Eye (tissue), 1 donor: Measurements from ENCODE around the gene LYPD6.
A peak's percentile ranks its signal among the peaks of the same experiment; 100 is the strongest.
"Not testable (repeated sequence)": the region's sequence is repeated elsewhere in the genome, so short reads cannot be mapped to it uniquely, and the experiment has no call there.

Experiments used
- DNase-seq: peaks from one replicate; pipeline ENCODE4 v3.0.0-alpha.2; 2015

Gene LYPD6

DNA sequence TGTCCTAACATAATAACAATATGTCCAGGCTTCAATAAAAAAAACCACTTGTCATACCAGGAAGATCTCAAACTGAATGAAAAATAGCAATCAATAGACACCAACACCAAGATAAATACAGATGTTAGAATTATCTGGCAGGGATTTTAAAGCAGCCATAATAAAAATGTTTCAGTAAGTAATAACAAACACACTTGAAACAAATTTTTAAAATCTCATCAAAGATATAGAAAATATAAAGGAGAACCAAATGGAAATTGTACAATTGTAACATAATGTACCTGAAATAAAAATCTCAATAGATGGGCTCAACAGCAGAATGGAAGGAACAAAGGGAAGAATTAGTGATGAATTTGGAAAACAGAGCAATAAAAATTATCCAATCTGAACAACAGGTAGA, 128.1 kb downstream of the LYPD6 start:
- no peak for DNase-seq

DNA sequence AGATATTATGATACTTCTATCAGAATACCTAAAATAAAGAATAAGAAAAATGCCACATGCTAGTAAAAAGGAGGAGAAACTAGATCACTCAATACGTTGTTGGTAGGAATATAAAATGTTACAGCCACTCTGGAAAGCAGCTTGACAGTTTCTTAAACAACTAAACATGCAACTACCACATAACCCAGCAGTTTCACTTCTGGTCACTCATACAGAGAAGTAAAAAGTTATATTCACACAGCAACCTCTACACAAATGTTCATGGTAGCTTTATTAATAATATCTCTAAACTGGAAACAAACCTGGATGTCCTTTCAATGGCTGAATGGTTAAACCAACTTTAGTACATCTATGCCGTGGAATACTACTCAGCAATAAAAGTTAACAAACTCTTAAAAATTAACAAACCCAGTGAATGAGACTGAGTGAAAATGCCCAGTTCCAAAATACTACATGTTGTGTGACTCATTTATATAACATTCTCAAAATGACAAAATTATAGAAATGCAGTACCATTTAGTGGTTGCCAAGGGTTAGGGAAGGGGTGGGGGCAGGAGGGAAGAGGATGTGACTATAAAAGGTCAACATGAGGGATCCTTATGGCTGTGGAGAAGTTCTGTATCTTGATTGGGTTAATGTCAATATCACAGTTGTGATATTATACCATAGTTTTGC, 133.1 kb downstream of the LYPD6 start:
- no peak for DNase-seq

DNA sequence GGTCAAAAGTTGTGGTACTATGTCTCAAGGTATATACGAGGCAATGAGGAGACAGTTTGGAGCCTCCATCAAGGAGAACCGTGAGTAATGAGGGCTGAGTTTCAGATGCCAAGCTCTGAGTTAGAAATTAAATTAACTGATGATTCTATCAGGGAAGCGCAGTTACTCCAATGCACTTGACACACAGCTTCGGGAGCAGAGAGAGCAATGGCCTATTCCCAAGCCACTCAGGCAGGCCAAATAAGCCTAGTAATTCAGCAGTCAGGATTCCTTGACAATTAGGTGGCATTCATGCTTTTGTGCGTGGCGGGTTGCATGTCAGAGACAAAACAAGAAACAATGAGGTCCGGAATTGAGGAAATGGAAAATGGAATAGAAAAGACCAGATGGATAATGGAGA, 134.0 kb downstream of the LYPD6 start:
- no peak for DNase-seq

DNA sequence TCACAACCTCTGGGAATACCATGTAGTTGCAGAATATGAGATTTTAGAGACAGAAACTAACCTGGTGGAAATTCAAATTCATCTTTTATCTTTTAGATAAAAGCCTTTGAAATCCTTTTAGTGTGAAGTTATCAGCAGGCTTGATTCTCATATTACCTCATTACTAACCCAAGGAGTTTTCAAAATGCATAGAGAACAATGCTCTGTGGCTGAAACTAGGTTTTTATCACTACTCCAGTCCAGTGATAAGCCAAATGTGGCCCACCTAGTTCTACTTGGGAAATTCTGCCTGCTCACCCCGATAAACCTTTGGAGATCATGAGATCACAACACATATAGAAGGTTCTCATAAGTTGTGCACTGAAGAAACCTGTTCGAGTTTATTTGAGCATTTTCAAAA, 135.5 kb downstream of the LYPD6 start:
- no peak for DNase-seq

DNA sequence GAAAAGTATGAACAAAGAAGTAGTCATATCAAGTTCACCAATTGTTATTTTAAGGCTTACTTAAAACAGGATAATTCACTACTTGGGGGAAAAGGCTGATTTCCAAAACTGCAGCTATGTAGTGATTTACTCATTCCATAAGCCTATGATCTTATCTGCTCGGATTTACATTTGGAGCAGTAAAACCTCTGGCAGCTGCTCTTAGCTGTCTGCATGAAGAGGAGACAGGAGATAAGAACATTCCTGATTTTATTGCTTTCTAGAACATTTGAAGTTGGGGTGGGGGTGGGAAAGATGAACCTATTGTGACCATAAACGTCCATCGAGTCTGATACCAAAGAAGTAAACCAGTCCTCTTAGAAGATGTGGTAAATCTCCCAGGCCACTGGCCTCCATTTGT, 136.2 kb downstream of the LYPD6 start:
- peak; percentile 6 for DNase-seq

DNA sequence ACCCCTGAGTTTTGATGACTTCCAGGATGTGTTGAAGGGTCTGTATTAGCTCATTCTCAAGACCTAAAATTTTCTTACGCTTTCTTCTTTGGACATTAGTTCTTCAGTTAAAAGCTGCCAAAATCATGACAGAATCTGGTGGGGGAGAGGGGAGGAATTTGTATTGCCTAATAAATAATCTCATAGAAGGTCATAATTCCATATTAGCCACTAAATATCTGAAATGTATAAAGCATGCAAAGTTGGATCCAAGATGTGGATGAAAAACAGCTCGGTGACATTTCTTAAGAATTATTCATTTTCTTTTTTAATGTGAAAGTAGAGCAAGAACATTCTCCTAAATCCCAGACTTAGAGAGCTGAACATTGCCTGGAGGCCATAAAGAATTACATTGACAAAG, 137.0 kb downstream of the LYPD6 start:
- DNase-seq: no peak

DNA sequence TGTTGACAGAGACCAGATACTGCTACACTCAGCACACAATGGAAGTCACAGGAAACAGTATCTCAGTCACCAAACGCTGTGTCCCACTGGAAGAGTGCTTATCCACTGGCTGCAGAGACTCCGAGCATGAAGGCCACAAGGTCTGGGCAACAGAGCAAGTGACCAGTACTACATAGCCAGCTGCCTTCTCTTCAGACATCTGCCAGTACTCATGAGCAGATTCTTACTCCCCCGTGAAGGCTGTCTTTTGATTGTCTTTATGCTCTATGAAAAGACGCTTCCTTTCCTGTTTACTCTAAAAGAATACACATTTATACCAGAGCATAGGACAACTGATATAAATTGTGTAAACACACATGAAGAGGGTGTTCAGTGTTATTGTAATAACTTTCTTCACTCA, 138.2 kb downstream of the LYPD6 start:
- DNase-seq: no peak

DNA sequence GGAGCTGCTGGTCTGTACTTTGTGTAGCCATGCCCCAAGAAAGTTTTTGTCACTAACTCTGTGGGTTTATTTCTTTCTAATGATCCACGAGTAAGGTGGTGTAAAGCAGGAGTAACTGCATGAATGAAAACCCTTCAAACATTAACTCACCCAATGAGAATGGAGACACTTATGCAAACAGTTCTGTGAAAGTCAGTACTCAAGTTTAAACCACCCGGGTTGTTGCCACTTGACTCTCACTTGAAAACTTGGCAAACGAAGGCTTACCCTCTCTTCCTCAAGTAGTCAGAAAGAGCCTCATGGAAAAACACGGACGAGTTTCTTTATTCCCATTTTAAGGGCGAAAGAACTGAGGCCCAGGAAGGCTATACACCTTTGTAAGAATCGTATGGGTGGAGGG, 139.7 kb downstream of the LYPD6 start:
- DNase-seq: no peak

DNA sequence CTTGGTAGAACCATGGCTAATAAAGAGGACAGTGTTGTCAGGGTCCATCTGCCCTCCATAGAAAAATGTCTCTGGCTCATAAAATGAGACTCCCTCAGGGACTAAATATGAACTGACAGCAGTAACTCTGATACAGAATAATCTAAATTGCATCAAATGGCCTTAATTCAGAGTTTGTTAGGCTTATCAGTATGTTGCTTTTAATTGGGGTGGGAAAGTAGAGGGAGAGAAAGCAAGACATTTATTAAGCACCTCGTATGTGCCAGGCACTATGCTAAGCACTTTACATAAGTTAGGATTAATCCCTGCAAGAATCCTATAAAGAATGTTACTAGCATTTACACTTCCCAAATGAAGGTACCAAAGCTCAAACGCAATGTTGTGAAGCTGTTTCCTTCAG, 142.0 kb downstream of the LYPD6 start:
- no peak for DNase-seq

DNA sequence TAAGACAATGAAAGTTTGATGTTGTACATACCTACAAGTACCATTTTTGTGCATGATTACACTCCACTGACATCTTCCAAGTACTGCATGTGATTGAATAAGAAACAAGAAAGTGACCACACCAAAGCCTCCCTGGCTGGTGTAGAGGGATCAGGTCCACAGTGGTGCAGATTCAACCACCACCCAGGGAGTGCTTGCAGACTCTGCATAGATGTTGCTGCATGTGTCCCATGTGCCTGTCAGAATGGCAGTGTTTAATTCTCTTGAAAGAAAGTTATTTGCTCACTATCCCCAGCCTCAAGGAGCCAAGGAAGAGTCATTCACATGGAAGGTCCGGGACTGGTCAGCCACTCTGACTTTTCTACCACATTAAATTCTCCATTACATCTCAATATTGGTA, 142.7 kb downstream of the LYPD6 start:
- no peak for DNase-seq

DNA sequence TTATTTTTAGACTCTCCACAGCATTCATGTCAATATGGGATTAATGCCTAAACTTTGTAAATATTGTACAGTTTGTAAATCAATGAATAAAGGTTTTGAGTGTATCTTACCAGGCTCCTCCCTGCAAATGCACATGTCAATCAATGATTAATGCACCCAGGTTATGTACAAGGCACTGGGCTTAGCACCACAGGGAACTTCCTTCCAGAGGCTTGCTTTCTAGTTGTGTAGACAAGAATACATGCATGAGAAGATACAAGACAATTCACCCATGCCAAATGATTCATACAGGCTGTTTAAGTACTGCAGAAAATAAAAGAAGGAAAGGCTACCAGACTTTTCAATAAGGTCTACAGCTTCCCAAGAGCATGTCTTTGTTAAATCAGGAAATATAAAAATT, 143.1 kb downstream of the LYPD6 start:
- DNase-seq: peak; percentile 61

DNA sequence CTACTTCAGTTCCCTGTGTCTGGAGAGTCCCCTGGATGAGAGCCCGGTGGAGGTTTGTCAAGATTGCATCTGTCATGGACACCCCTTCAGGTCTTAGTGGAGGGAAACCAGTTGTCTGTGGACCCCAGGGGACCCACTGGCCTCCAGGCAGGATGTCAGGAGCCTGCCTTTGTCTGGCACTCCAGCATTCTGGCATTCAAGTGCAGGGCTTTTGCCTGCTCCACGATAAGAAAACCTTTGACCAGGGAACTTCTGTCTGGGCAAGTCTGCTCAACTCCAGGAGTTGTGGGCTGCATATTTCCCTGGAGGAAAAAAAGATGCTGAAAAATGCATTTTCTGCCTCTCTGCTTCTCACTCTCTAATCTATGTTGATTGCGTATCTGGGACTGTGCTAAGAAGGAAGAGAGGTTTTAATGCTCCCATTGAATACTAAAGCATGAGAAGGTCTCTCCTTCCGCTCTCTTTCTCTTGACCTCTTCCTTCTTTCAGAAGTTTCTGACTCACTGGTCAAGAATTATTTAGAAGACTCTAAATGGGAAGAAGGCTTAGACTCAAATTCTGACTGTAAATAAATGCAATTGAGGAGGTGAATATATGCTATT, 152.7 kb downstream of the LYPD6 start:
- peak; percentile 79 for DNase-seq

DNA sequence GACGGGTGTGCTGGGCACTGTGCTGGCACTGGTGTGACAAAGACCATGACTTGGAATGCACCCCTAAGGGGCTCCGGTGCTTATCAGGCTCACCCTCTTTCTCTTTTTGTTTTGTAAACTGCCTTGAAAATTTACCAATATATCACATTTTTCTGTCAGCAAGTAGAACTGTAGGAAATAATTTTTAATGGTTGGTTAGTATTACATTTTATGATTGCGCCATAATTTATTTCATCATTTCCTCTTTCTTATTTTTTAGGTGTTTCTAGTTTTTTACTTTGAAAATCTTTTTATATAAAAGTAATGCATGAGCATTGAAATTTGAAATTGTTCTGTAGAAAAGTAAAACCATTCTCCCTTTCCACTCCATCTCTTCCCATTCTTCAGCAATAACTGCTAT, 156.3 kb downstream of the LYPD6 start:
- no peak for DNase-seq

DNA sequence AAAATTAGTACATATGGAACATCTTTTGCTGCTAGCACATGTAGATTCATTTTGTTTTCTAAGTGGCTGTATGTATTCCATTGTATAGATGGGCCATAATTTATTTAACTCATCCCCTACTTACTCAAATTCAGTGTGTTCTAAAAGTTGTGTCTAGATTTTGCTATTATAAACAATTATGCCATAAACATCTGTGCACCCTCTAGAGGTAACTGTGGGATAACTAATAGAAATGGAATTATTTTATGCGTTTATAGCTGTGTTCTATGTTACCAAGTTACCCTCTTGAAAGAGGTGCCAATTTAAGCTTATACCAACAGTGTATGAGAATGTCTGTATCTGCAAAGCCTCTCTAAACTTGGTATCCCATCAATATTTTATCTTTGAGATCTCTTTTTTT, 156.8 kb downstream of the LYPD6 start:
- no peak for DNase-seq

DNA sequence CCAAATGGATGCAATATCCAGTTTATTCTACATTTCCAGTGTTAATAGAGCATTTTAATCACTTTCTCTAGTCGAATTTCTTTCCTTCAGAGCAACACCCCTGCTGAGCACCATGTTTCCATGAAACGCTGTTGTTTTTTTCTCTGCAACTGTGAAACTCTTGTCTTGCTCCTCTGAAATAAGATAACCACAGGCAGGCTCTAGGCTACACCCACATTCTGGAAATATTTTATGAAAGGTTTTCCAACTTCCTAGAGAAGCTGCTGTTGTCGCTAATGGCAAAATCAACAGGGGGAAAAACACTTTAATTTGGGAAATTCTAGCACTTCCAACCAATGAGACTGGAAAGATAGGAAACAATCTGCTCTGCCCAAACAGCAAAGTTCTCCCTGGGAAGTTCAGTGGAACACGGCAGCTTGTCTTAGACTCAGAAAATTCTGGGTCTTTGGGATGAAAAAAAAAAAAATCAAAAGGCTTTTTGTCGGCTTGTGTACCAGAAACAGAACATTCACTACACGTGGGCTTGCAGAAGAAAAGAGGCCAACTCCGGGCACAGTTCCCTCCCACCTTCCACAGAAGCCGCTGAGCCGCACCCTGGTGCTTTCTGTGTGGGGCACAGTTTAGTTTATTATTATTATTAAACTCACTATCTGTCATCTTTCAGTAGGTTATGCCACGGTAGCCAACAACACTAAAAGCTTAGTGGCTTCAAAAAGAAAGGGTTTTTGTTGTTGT, 158.5 kb downstream of the LYPD6 start:
- DNase-seq: no peak

DNA sequence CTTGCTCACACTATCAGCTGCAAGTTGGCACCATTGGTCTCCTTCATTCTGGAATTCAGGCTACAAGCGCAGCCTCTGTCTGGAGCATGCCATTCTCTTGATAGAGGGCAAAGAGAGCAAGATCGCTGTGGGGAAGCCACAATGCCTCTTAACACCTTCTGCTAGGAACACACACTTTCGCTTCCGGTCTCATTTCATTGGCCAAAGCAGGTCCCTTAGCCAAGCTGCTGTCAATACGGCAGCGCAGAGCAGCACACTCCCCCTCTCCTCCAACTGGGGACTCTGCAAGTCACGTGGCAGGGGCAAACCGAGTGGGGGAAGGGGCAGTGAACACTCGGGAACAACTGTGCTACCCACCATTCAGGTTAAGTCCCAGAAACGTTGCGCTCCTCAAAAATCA, 159.1 kb downstream of the LYPD6 start:
- no peak for DNase-seq

DNA sequence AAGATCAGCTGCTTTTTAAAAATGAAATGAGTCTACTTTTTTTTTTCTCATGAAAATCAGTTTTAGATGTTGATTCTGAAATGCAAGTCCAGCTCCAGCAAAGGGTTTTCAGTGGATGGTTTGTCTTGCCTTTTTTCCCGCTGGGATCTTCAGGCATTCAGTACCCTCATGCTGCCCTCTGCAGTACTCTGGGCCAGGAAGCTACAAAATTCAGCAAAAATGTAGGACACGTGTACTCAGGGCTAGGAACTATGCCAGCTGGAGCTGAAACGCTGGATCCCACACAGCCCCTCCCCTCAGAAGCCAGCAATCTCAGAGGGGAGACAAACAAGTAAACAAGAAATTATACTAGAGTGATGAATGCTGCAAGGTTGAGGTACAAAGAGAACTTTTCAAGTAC, 159.9 kb downstream of the LYPD6 start:
- no peak for DNase-seq

DNA sequence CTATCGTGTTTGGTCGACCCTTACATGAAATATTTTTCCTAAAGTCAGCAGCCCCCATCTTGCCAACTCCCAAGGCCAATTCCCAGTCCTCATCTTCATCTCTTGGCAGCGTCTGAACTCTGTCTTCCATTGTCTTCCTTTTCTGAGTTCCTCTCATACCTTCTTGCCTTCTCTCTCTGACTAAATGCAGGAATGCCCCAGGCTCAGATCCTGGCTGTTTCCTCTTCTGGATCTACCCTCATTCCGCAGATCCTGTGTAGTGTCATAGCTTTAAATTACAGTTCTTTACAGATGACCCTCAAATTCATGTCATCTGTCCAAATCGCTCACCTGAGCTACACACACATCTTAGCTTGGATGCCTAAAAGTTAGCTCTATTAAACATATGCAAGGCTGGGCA, 162.5 kb downstream of the LYPD6 start:
- DNase-seq: no peak

DNA sequence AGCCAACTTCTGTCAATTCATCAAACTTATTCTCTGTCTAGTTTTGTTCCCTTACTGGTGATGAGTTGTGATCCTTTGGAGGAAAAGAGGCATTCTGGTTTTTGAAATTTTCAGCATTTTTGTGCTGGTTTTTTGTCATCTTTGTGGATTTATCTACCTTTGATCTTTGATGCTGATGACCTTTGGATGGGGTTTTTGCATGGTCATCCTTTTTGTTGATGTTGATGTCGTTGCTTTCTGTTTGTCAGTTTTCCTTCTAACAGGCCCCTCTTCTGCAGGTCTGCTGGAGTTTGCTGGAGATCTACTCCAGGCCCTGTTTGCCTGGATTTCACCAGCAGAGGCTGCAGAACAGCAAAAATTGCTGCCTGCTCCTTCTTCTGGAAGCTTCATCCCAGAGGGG, 168.8 kb downstream of the LYPD6 start:
- not testable (repeated sequence) for DNase-seq

DNA sequence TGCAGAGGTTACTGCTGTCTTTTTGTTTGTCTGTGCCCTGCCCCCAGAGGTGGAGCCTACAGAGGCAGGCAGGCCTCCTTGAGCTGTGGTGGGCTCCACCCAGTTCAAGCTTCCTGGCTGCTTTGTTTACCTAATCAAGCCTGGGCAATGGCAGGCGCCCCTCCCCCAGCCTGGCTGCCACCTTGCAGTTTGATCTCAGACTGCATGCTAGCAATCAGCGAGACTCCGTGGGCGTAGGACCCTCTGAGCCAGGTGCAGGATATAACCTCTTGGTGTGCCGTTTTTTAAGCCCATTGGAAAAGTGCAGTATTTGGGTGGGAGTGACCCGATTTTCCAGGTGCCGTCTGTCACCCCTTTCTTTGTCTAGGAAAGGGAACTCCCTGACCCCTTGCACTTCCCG, 176.4 kb downstream of the LYPD6 start:
- not testable (repeated sequence) for DNase-seq

DNA sequence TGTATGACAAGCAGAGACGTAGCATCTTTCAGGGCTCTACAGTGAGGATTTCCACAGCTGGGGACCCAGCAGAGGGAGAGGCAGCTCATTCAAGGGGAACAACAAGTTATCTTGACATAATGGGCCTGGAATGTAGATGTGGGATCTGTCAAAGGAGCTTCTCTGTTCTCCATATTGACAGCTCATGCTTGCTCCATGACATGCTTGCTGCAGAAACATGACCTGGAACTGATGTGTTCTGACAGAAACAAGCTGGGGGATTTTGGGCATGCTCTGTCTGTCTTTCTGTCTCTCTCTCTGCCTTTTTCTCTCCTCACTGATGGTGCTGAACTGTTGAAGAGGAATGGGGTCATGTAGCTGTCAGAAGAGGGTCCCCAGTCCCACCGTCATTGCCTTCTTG, 177.6 kb downstream of the LYPD6 start:
- DNase-seq: peak; percentile 91

DNA sequence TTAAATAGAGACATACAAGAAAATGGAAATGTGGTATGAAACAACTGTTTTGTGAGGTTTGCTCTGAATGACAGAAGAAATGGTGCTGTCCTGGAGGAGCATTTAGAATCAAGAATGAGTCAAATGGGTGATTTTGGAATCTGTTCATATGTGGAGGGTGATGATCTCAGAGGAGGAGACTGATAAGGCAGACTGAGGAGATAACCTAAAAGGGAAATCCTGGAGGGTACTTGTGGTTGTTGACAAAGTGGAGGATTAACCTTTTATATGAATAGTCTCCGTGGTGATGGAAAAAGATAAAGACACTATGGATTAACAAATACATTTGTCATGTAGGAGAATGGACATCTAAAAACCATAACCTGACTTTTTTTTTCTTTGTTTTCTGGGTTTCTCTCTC, 183.1 kb downstream of the LYPD6 start:
- no peak for DNase-seq
